ENCODE results near the gene ZCCHC4.

Gene ZCCHC4

DNA sequence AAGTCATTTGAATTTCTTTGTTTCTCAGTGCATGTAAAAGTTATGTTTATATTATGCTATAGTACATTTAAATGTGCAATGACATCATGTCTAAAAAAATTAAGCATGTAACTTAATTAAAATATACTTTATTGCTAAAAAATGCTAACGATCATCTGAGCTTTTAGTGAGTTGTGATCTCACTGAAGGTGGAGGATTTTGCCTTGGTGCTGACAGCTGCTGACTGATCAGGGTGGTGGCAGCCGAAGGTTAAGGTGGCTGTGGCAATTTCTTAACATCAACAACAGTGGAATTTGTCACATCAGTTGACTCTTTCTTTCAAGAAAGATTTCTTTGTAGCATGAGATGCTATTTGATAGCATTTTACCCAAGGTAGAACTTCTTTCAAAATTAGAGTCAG lies 71.1 kb downstream of the ZCCHC4 start:
- H3K36me3 ChIP-seq (ENCODE audit: insufficient read depth, low read length), result peaks cover 30% of the 10 kb centered on the region
- H3K27me3 ChIP-seq (ENCODE audit: control insufficient read depth, insufficient read depth, low read length), result no peaks in the 10 kb centered on the region
- H3K4me1 ChIP-seq (ENCODE audit: control insufficient read depth, insufficient read depth, low read length), result peaks cover 5% of the 10 kb centered on the region
- no peak overlapping the region for H3K4me2 ChIP-seq (ENCODE audit: low read length)
- no peak overlapping the region for H3K9ac ChIP-seq (ENCODE audit: low read depth, low read length)
- H3K4me3 ChIP-seq (ENCODE audit: low read length), result no peak overlapping the region
- no peaks in the 10 kb centered on the region for H3K9me3 ChIP-seq (replicated peaks; ENCODE audit: low read length)

DNA sequence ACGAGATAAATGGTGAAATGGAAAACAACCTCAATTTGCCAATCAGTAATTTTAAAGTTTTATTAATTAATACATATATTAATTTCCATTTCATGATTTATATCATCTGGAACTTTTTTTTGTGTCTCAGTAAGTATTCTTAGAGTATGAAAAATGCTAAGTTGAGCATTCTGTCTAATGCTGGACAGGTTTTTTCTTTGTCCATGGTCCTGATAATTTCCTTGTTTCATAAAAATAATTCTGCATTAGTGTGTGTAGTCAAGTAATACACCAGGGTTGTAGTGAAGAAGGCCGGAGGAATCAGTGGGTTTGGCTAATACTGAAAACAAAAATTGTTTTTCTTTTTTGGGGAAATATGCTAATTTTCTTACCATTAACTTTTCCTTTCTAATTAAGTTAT lies 74.4 kb downstream of the ZCCHC4 start:
- H3K9ac ChIP-seq (ENCODE audit: low read depth, low read length), result no peak overlapping the region
- H3K9me3 ChIP-seq (replicated peaks; ENCODE audit: low read length), result no peaks in the 10 kb centered on the region
- H3K4me2 ChIP-seq (ENCODE audit: low read length), result no peak overlapping the region
- H3K27me3 ChIP-seq (ENCODE audit: control insufficient read depth, insufficient read depth, low read length), result no peaks in the 10 kb centered on the region
- H3K4me3 ChIP-seq (ENCODE audit: low read length), result no peak overlapping the region
- H3K36me3 ChIP-seq (ENCODE audit: insufficient read depth, low read length), result peaks cover 40% of the 10 kb centered on the region
- H3K4me1 ChIP-seq (ENCODE audit: control insufficient read depth, insufficient read depth, low read length), result no peaks in the 10 kb centered on the region

DNA sequence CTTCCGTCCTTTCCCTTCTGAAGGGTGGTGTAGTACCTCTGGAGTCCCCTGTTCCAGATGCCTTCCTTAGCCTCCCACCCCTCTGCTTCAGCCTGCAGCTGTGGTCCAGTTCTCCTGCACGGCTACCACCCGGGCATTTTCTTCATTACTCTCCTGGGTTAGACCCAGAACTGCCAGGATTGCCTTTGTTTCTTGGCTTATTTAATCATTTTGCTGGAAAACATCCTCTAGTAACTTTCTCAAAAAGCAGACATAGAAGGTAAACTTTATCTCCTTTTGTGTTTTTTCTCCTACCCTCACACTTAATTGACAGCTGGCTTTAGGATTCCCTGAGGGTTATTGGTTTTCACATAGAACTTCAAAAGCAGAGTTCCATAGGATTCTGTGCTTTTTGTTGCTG lies 84.7 kb downstream of the ZCCHC4 start:
- H3K9me3 ChIP-seq (replicated peaks; ENCODE audit: low read length), result no peaks in the 10 kb centered on the region
- H3K4me3 ChIP-seq (ENCODE audit: low read length), result no peak overlapping the region
- H3K36me3 ChIP-seq (ENCODE audit: insufficient read depth, low read length), result peaks cover 67% of the 10 kb centered on the region
- no peak overlapping the region for H3K9ac ChIP-seq (ENCODE audit: low read depth, low read length)
- H3K4me1 ChIP-seq (ENCODE audit: control insufficient read depth, insufficient read depth, low read length), result peaks cover 24% of the 10 kb centered on the region
- no peak overlapping the region for H3K4me2 ChIP-seq (ENCODE audit: low read length)
- no peaks in the 10 kb centered on the region for H3K27me3 ChIP-seq (ENCODE audit: control insufficient read depth, insufficient read depth, low read length)

DNA sequence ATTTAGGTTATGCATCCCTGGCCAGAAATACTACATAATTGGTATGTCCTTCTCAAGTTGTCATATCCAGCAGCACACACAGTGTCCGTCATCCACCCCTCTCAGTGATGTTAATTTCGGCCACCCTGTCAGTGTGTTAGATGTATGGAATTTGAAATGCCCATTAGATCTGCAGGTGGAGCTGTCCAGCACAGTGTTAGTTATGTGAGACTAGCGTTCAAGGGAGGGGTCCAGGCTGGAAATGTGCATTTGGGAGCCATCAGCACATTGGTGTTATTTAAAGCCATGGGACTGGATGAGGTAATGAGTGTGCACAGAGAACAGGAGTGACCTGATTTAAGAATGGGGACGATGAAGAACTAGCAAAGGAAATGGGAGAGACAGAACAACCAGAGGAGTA lies 86.9 kb downstream of the ZCCHC4 start:
- Histone ChIP-seq H3K4me1 (ENCODE audit: control insufficient read depth, insufficient read depth, low read length) (peaks cover 30% of the 10 kb centered on the region), H3K4me3 (ENCODE audit: low read length) (no peak overlapping the region), H3K9me3 (replicated peaks; ENCODE audit: low read length) (no peaks in the 10 kb centered on the region), H3K9ac (ENCODE audit: low read depth, low read length) (no peak overlapping the region), H3K4me2 (ENCODE audit: low read length) (no peak overlapping the region), H3K27me3 (ENCODE audit: control insufficient read depth, insufficient read depth, low read length) (no peaks in the 10 kb centered on the region), H3K36me3 (ENCODE audit: insufficient read depth, low read length) (peaks cover 63% of the 10 kb centered on the region)

DNA sequence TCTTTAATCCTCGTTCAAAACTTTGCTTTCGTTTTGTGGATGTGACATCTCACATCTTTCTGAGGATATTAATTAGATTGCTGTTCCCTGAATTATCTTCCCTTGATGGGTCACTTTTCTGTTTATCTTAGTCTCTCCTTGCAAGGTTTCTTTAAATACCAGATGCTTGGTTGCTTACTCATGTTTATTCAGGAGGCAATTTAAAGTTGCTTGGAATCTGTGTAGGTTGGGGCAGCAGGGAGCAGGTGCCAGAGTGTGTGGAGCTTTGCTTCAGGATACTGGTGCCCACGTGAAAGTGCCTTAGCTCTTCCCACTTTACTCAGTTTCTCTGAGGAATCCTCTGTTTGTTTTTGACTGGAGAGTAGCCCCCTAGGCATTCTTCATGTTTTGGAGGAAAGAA lies 88.5 kb downstream of the ZCCHC4 start:
- Histone ChIP-seq H3K4me1 (ENCODE audit: control insufficient read depth, insufficient read depth, low read length) (peaks cover 34% of the 10 kb centered on the region), H3K4me2 (ENCODE audit: low read length) (peak overlapping the region; percentile 49), H3K36me3 (ENCODE audit: insufficient read depth, low read length) (peaks cover 59% of the 10 kb centered on the region), H3K9me3 (replicated peaks; ENCODE audit: low read length) (no peaks in the 10 kb centered on the region), H3K9ac (ENCODE audit: low read depth, low read length) (no peak overlapping the region), H3K4me3 (ENCODE audit: low read length) (peak overlapping the region; percentile 45), H3K27me3 (ENCODE audit: control insufficient read depth, insufficient read depth, low read length) (no peaks in the 10 kb centered on the region)

DNA sequence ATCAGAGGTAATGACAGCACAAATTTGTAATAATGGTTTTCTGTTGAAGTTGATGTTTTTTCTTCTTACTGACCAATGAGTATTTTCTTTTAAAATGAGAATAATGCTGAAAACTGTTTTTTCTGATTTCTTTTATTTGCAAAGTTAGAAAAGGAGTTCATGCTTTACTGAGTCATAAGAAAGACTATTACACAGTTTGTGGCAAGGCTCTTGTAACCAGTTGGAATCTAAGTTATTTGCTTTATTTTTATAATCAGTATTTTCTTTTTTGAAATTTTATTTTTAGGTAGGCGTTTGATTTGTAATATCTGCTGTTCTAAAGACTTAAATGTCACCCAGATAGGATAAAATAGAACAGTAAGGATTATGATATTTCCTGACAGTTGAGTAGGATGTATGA lies 89.9 kb downstream of the ZCCHC4 start:
- H3K4me1 ChIP-seq (ENCODE audit: control insufficient read depth, insufficient read depth, low read length), result peaks cover 37% of the 10 kb centered on the region
- no peaks in the 10 kb centered on the region for H3K9me3 ChIP-seq (replicated peaks; ENCODE audit: low read length)
- H3K9ac ChIP-seq (ENCODE audit: low read depth, low read length), result peak overlapping the region; percentile 47
- peak overlapping the region; percentile 28 for H3K4me2 ChIP-seq (ENCODE audit: low read length)
- no peak overlapping the region for H3K4me3 ChIP-seq (ENCODE audit: low read length)
- no peaks in the 10 kb centered on the region for H3K27me3 ChIP-seq (ENCODE audit: control insufficient read depth, insufficient read depth, low read length)
- peaks cover 57% of the 10 kb centered on the region for H3K36me3 ChIP-seq (ENCODE audit: insufficient read depth, low read length)

DNA sequence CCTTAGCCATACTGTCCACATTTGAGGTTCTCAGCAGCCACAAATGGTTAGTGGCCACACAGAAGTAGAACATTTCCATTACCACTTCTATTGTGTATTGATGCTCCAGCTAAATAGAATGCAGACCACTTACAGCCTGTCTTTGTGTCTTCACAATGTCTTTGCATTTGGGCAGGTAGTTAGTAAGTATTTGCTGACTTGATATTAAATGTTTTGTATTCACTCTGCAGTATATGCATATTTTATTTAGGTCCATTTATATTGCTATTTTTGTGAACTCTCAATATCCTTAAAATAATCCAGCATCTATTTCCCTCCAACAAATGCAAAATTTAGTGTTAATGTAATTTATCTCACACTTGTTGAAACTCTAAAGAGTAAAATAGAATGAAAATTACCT lies 91.1 kb downstream of the ZCCHC4 start:
- Histone ChIP-seq H3K4me3 (ENCODE audit: low read length) (no peak overlapping the region), H3K4me1 (ENCODE audit: control insufficient read depth, insufficient read depth, low read length) (peaks cover 37% of the 10 kb centered on the region), H3K4me2 (ENCODE audit: low read length) (no peak overlapping the region), H3K27me3 (ENCODE audit: control insufficient read depth, insufficient read depth, low read length) (no peaks in the 10 kb centered on the region), H3K9ac (ENCODE audit: low read depth, low read length) (no peak overlapping the region), H3K36me3 (ENCODE audit: insufficient read depth, low read length) (peaks cover 58% of the 10 kb centered on the region), H3K9me3 (replicated peaks; ENCODE audit: low read length) (no peaks in the 10 kb centered on the region)

DNA sequence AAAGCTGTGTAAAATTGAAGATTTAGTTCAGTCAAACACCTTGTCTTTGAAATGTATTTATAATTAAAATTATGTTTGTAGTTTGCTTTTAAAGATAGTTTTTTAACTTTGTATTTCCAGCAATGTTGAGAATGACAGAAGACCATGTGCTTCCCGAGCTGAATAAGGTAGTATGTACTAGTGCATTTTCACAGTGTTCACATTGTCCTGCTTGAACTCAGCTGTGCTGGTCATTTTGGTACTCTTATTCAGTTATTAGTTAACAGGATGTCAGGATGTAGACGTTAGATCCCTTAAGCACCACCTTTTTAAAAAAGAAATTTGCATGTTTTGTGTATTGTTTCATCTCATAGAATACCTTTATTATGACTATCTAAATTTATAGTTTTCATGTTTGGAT lies 92.9 kb downstream of the ZCCHC4 start:
- no peak overlapping the region for H3K4me2 ChIP-seq (ENCODE audit: low read length)
- no peak overlapping the region for H3K4me3 ChIP-seq (ENCODE audit: low read length)
- H3K4me1 ChIP-seq (ENCODE audit: control insufficient read depth, insufficient read depth, low read length), result peaks cover 30% of the 10 kb centered on the region
- H3K9ac ChIP-seq (ENCODE audit: low read depth, low read length), result no peak overlapping the region
- peaks cover 68% of the 10 kb centered on the region for H3K36me3 ChIP-seq (ENCODE audit: insufficient read depth, low read length)
- no peaks in the 10 kb centered on the region for H3K27me3 ChIP-seq (ENCODE audit: control insufficient read depth, insufficient read depth, low read length)
- H3K9me3 ChIP-seq (replicated peaks; ENCODE audit: low read length), result no peaks in the 10 kb centered on the region

DNA sequence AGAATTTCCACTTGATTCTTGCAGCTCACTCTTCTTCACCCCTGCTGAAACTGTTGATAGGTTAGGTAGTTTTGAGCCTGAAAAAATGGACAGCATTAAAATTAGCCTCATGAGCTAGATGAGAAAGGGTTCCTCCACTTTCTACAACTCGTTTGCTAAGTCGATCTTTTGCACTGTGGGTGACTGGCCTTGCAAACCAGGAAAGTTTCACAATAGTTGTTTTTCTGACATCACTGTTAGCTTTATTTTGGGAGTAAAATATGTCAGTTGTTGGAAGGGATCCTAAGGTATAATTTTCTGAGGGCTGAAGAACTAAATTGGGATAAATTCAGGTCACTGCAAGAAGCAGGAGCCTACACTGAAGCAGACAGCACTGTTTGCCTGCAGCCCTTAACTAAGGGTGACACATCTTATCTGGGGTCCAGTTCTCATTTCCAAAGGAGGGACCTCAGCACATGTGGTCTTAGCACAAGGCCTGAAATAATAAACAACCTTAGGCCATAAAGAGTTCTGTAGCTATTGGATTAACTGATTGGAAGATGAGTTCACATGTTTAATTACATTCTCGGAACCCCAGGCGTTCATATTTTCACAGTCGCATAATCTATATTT lies 93.6 kb downstream of the ZCCHC4 start:
- no peak overlapping the region for H3K4me3 ChIP-seq (ENCODE audit: low read length)
- H3K9me3 ChIP-seq (replicated peaks; ENCODE audit: low read length), result no peaks in the 10 kb centered on the region
- no peak overlapping the region for H3K4me2 ChIP-seq (ENCODE audit: low read length)
- H3K36me3 ChIP-seq (ENCODE audit: insufficient read depth, low read length), result peaks cover 75% of the 10 kb centered on the region
- H3K4me1 ChIP-seq (ENCODE audit: control insufficient read depth, insufficient read depth, low read length), result peaks cover 24% of the 10 kb centered on the region
- H3K9ac ChIP-seq (ENCODE audit: low read depth, low read length), result no peak overlapping the region
- H3K27me3 ChIP-seq (ENCODE audit: control insufficient read depth, insufficient read depth, low read length), result no peaks in the 10 kb centered on the region

DNA sequence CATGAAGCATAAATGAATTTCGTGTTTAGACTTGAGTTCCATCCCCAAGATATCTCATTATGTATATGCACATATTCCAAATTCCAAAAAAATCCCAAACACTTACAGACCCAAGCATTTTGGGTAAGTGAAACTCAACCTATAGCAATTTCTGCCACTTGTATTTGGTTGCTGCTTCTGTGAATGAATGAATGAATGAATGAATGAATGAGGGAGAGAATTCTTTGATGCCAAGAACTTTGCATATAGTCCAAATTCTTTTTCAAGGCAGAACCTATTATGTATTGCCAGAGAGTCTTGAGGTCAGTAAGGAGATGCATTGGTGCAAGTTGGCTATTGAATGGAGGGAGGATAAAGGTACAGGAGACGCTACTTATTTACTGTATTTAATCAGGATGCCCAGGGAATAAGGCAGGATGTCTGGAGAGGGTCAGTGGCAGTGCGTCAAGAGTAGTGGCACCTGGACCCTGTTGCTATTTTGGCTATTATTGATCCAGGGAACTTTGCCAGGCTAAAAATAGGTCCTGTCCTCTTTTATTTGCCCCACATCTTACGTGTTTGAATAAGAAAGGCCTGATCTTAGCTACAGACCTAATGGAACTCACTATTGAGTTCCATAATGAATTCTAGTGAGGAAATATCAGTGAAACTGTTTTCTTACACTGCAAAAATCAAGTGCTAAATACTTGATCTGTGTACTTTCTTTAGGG lies 98.4 kb downstream of the ZCCHC4 start:
- Histone ChIP-seq H3K36me3 (ENCODE audit: insufficient read depth, low read length) (peaks cover 82% of the 10 kb centered on the region), H3K9me3 (replicated peaks; ENCODE audit: low read length) (no peaks in the 10 kb centered on the region), H3K27me3 (ENCODE audit: control insufficient read depth, insufficient read depth, low read length) (no peaks in the 10 kb centered on the region), H3K4me3 (ENCODE audit: low read length) (no peak overlapping the region), H3K4me2 (ENCODE audit: low read length) (no peak overlapping the region), H3K9ac (ENCODE audit: low read depth, low read length) (no peak overlapping the region), H3K4me1 (ENCODE audit: control insufficient read depth, insufficient read depth, low read length) (peaks cover 5% of the 10 kb centered on the region)

DNA sequence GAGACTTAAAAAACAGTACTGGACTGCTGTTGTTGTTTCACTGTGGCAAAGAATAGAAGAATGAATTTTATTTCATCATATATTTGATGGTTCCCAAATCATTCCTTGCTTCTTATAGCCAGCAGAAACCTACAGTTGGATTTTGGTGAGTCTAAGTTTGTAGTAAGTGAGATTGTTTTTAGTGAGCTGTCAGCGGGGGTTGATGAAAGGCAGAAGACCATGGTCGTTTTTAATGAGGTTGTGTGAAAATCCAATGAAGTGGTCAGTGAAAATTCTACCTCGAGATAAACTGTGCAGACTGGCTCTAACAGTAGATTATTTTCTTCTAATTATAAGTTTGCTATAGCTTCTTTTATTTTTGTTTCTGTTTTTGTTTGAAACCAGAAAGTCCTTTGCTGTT lies 100.7 kb downstream of the ZCCHC4 start:
- Histone ChIP-seq H3K4me2 (ENCODE audit: low read length) (no peak overlapping the region), H3K9me3 (replicated peaks; ENCODE audit: low read length) (no peaks in the 10 kb centered on the region), H3K27me3 (ENCODE audit: control insufficient read depth, insufficient read depth, low read length) (no peaks in the 10 kb centered on the region), H3K9ac (ENCODE audit: low read depth, low read length) (no peak overlapping the region), H3K4me1 (ENCODE audit: control insufficient read depth, insufficient read depth, low read length) (no peaks in the 10 kb centered on the region), H3K36me3 (ENCODE audit: insufficient read depth, low read length) (peaks cover 84% of the 10 kb centered on the region), H3K4me3 (ENCODE audit: low read length) (no peak overlapping the region)

DNA sequence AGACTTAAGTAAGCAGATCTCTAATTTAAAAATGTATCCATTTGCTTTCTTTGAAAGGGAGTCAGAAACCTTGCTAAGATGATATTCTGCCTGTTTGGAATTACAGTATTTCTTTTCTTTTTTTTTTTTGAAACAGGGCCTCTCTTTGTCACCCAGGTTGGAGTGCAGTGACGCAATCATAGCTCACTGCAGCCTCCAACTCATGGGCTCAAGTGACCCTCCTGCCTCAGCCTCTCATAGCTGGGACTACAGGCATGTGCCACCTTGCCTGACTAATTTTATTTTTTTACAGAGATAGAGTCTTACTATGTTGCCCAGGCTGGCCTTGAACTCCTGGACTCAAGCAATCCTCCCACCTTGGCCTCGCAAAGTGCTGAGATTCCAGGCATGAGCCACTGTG lies 104.4 kb downstream of the ZCCHC4 start:
- Histone ChIP-seq H3K4me2 (ENCODE audit: low read length) (no peak overlapping the region), H3K36me3 (ENCODE audit: insufficient read depth, low read length) (peaks cover 62% of the 10 kb centered on the region), H3K27me3 (ENCODE audit: control insufficient read depth, insufficient read depth, low read length) (no peaks in the 10 kb centered on the region), H3K4me3 (ENCODE audit: low read length) (no peak overlapping the region), H3K9ac (ENCODE audit: low read depth, low read length) (no peak overlapping the region), H3K9me3 (replicated peaks; ENCODE audit: low read length) (no peaks in the 10 kb centered on the region), H3K4me1 (ENCODE audit: control insufficient read depth, insufficient read depth, low read length) (no peaks in the 10 kb centered on the region)
